BLaER1 treated with 17β-estradiol and CSF1 and Interleukin-3, amounts not matched to agents 10 nM and 100 nM (cell line): ENCODE measurements around the gene ULBP3.
A peak's percentile ranks its signal among the peaks of the same experiment; 100 is the strongest.

Experiments
- H3K27ac ChIP-seq, 11 experiments: shearing (Covaris generic); formaldehyde crosslinking; 2 replicates each; pipeline ENCODE4 v1.8.1; 2022
- H3K27me3 ChIP-seq, 11 experiments: shearing (Covaris generic); formaldehyde crosslinking; 2 replicates each; pipeline ENCODE4 v1.8.1; 2022
- H3K36me3 ChIP-seq, 11 experiments: shearing (Covaris generic); formaldehyde crosslinking; 2 replicates each; pipeline ENCODE4 v1.8.1; 2022
- H3K4me1 ChIP-seq, 10 experiments: shearing (Covaris generic); formaldehyde crosslinking; 2 replicates each; pipeline ENCODE4 v1.8.1; 2022
- H3K4me2 ChIP-seq, 11 experiments: shearing (Covaris generic); formaldehyde crosslinking; 2 replicates each; pipeline ENCODE4 v1.8.1; 2022
- H3K4me3 ChIP-seq, 10 experiments: shearing (Covaris generic); formaldehyde crosslinking; 2 replicates each; pipeline ENCODE4 v1.8.1; 2022
- H3K9ac ChIP-seq, 11 experiments: shearing (Covaris generic); formaldehyde crosslinking; 2 replicates each; pipeline ENCODE4 v1.8.1; 2022
- H3K9me3 ChIP-seq, 11 experiments: shearing (Covaris generic); formaldehyde crosslinking; replicated peaks in 1 of 11; 2 replicates each; pipeline ENCODE4 v1.8.1; 2022
- H4K20me1 ChIP-seq, 11 experiments: shearing (Covaris generic); formaldehyde crosslinking; 2 replicates each; pipeline ENCODE4 v1.8.1; 2022
- Cebpa-rat ChIP-seq, 11 experiments: shearing (Covaris generic); IDR thresholded peaks; 2 replicates each; pipeline ENCODE4 v1.8.1; 2022

Gene ULBP3

GRCh38 chr6:150068720-150069648 is at the start of gene ULBP3:
ULBP3 (minus strand) TSS chr6:150069121; CDS start chr6:150069066, 55 bp downstream.
- peak within 1 kb of the TSS; percentile 95 to 99 (median 97) for H3K4me2 ChIP-seq
- H3K4me1 ChIP-seq = peaks cover 20 to 43% (median 33%) of the 10 kb centered on the region in 10 experiments
- H3K36me3 ChIP-seq = peaks cover 0 to 16% (median 0%) of the 10 kb centered on the region in 11 experiments; a peak in 3 of 22 replicates
- H3K9me3 ChIP-seq = no peaks in the 10 kb centered on the region
- peak within 1 kb of the TSS in 10 of 11 experiments; percentile 32 to 74 (median 58); a peak in 18 of 22 replicates for H3K27ac ChIP-seq
- TF ChIP-seq Cebpa-rat (IDR thresholded peaks at IDR 0.05) = no peak
- H3K27me3 ChIP-seq = peaks cover 0 to 7% (median 0%) of the 10 kb centered on the region in 11 experiments; a peak in 3 of 22 replicates
- peak within 1 kb of the TSS; percentile 65 to 84 (median 72) for H3K4me3 ChIP-seq
- peaks cover 0 to 17% (median 0%) of the 10 kb centered on the region in 11 experiments; a peak in 5 of 22 replicates for H4K20me1 ChIP-seq
- peak within 1 kb of the TSS; percentile 64 to 82 (median 77); a peak in 21 of 22 replicates for H3K9ac ChIP-seq

- H3K27me3 ChIP-seq = 0 out of 22 replicates have a peak, but pooled peaks cover 0 to 8% (median 0%) of the 10 kb centered on the region in 11 experiments
- no peaks in the 10 kb centered on the region for H4K20me1 ChIP-seq
- peak overlapping the region in 5 of 10 experiments; percentile 19 to 41 (median 31); a peak in 7 of 20 replicates for H3K4me3 ChIP-seq
- no peaks in the 10 kb centered on the region for H3K36me3 ChIP-seq
- peak overlapping the region in 9 of 11 experiments; percentile 21 to 80 (median 72); a peak in 17 of 22 replicates for H3K27ac ChIP-seq
- H3K9me3 ChIP-seq = peaks cover 12 to 20% (median 13%) of the 10 kb centered on the region in 11 experiments
- TF ChIP-seq Cebpa-rat (IDR thresholded peaks at IDR 0.05) = no peak
- peak overlapping the region; percentile 61 to 94 (median 90) for H3K4me2 ChIP-seq
- H3K9ac ChIP-seq = peak overlapping the region in 8 of 11 experiments; percentile 21 to 70 (median 63); a peak in 16 of 22 replicates
- peaks cover 21 to 95% (median 83%) of the 10 kb centered on the region in 10 experiments for H3K4me1 ChIP-seq
These were observed 49.7 kb upstream of the ULBP3 start for GRCh38 chr6:150118627-150119026.

- 0 out of 22 replicates have a peak, but pooled peaks cover 0 to 8% (median 0%) of the 10 kb centered on the region in 11 experiments for H3K27me3 ChIP-seq
- no peaks in the 10 kb centered on the region for H4K20me1 ChIP-seq
- peak overlapping the region in 6 of 11 experiments; percentile 47 to 70 (median 64); a peak in 11 of 22 replicates for H3K9ac ChIP-seq
- H3K4me1 ChIP-seq = peaks cover 21 to 96% (median 84%) of the 10 kb centered on the region in 10 experiments
- H3K9me3 ChIP-seq = peaks cover 11 to 16% (median 13%) of the 10 kb centered on the region in 11 experiments; a peak in 21 of 22 replicates
- peak overlapping the region in 6 of 11 experiments; percentile 69 to 80 (median 76); a peak in 11 of 22 replicates for H3K27ac ChIP-seq
- TF ChIP-seq Cebpa-rat (IDR thresholded peaks at IDR 0.05) = no peak
- H3K36me3 ChIP-seq = no peaks in the 10 kb centered on the region
- H3K4me2 ChIP-seq = peak overlapping the region; percentile 61 to 94 (median 90); a peak in 21 of 22 replicates
- H3K4me3 ChIP-seq = 0 out of 20 replicates have a peak overlapping the region, but pooled peaks of 2 of the 10 experiments have one; percentile 19 to 31
These were observed 49.3 kb upstream of the ULBP3 start for GRCh38 chr6:150118203-150118602.

- Histone ChIP-seq H3K9me3 (peaks cover 17 to 28% (median 21%) of the 10 kb centered on the region in 11 experiments), H3K27ac (peak overlapping the region in 4 of 11 experiments; percentile 40 to 77 (median 50); a peak in 6 of 22 replicates), H3K4me1 (peaks cover 21 to 82% (median 70%) of the 10 kb centered on the region in 10 experiments), H3K9ac (0 out of 22 replicates have a peak overlapping the region, but pooled peaks of 1 of the 11 experiments have one; percentile 13), H3K4me3 (no peak overlapping the region), H3K36me3 (no peaks in the 10 kb centered on the region), H4K20me1 (no peaks in the 10 kb centered on the region), H3K4me2 (peak overlapping the region in 9 of 11 experiments; percentile 33 to 94 (median 90); a peak in 18 of 22 replicates), H3K27me3 (0 out of 22 replicates have a peak, but pooled peaks cover 0 to 8% (median 0%) of the 10 kb centered on the region in 11 experiments)
- no peak for TF ChIP-seq Cebpa-rat (IDR thresholded peaks at IDR 0.05)
These were observed 47.4 kb upstream of the ULBP3 start for GRCh38 chr6:150116200-150116800.

GRCh38 chr6:150115769-150116168 is 46.8 kb upstream of the ULBP3 start:
- H3K9me3 ChIP-seq = peaks cover 17 to 28% (median 21%) of the 10 kb centered on the region in 11 experiments
- H3K27ac ChIP-seq = peak overlapping the region in 3 of 11 experiments; percentile 40 to 49 (median 45); a peak in 5 of 22 replicates
- H3K27me3 ChIP-seq = 0 out of 22 replicates have a peak, but pooled peaks cover 0 to 8% (median 0%) of the 10 kb centered on the region in 11 experiments
- H4K20me1 ChIP-seq = no peaks in the 10 kb centered on the region
- no peak for TF ChIP-seq Cebpa-rat (IDR thresholded peaks at IDR 0.05)
- H3K4me3 ChIP-seq = no peak overlapping the region
- peak overlapping the region in 8 of 11 experiments; percentile 70 to 94 (median 92); a peak in 16 of 22 replicates for H3K4me2 ChIP-seq
- H3K36me3 ChIP-seq = no peaks in the 10 kb centered on the region
- H3K9ac ChIP-seq = no peak overlapping the region
- peaks cover 21 to 77% (median 65%) of the 10 kb centered on the region in 10 experiments for H3K4me1 ChIP-seq

GRCh38 chr6:150112233-150112632 is 43.3 kb upstream of the ULBP3 start:
- Histone ChIP-seq H3K9ac (no peak overlapping the region), H3K4me1 (peaks cover 0 to 41% (median 31%) of the 10 kb centered on the region in 10 experiments; a peak in 16 of 20 replicates)
- no peak for TF ChIP-seq Cebpa-rat (IDR thresholded peaks at IDR 0.05)

GRCh38 chr6:150102750-150103270 is 33.9 kb upstream of the ULBP3 start:
- H3K9ac ChIP-seq = no peak overlapping the region
- peaks cover 4 to 30% (median 15%) of the 10 kb centered on the region in 11 experiments; a peak in 13 of 22 replicates for H3K9me3 ChIP-seq
- H3K27me3 ChIP-seq = no peaks in the 10 kb centered on the region
- no peaks in the 10 kb centered on the region for H4K20me1 ChIP-seq
- no peak overlapping the region for H3K27ac ChIP-seq
- H3K4me2 ChIP-seq = no peak overlapping the region
- no peak for TF ChIP-seq Cebpa-rat (IDR thresholded peaks at IDR 0.05)
- H3K36me3 ChIP-seq = no peaks in the 10 kb centered on the region
- H3K4me1 ChIP-seq = no peaks in the 10 kb centered on the region
- H3K4me3 ChIP-seq = no peak overlapping the region

More at GRCh38 chr6:150112233-150112632, 43.3 kb upstream of the ULBP3 start:
- no peaks in the 10 kb centered on the region for H3K36me3 ChIP-seq
- H3K27me3 ChIP-seq = no peaks in the 10 kb centered on the region
- peaks cover 17 to 28% (median 21%) of the 10 kb centered on the region in 11 experiments for H3K9me3 ChIP-seq
- H4K20me1 ChIP-seq = no peaks in the 10 kb centered on the region
- H3K4me2 ChIP-seq = peak overlapping the region in 1 of 11 experiments; percentile 8; a peak in 1 of 22 replicates
- no peak overlapping the region for H3K27ac ChIP-seq
- H3K4me3 ChIP-seq = no peak overlapping the region

- H3K9ac ChIP-seq = no peak overlapping the region
- H3K4me3 ChIP-seq = no peak overlapping the region
- no peak overlapping the region for H3K4me2 ChIP-seq
- peaks cover 0 to 4% (median 2%) of the 10 kb centered on the region in 10 experiments; a peak in 7 of 20 replicates for H3K4me1 ChIP-seq
- H3K27ac ChIP-seq = no peak overlapping the region
- TF ChIP-seq Cebpa-rat (IDR thresholded peaks at IDR 0.05) = no peak
- H3K9me3 ChIP-seq = peaks cover 0 to 30% (median 15%) of the 10 kb centered on the region in 11 experiments; a peak in 12 of 22 replicates
- no peaks in the 10 kb centered on the region for H3K27me3 ChIP-seq
- H4K20me1 ChIP-seq = no peaks in the 10 kb centered on the region
- no peaks in the 10 kb centered on the region for H3K36me3 ChIP-seq
These were observed 31.8 kb upstream of the ULBP3 start for GRCh38 chr6:150100745-150101144.
